PC-3 (cell line): ENCODE results near the gene TMEM41B. TPM values are rescaled to one million over a fixed set of nuclear protein-coding genes. Genes with fewer than 3 reads are reported as not detected.
A peak's percentile ranks its signal among the peaks of the same experiment; 100 is the strongest.

ENCODE experiments used
- ATAC-seq: fragments of 200-7000 bp; cut with Tn5 transposase; 2 replicates; pipeline ENCODE4 v1.9.1; 2020; ENCODE audit warnings: mild to moderate bottlenecking, moderate library complexity
- BruUV-seq: library from RNA; stranded (reverse); fragments of 400-500 nt; replicated peaks from 2 replicates; lab custom pipeline; 2021; lab: Mats Ljungman, UMichigan
- CTCF ChIA-PET: fragments of 300-600 bp; sonication (Branson Sonifier 250); formaldehyde crosslinking; loops from one replicate; lab custom pipeline; 2022; ENCODE audit warnings: antibody characterized with exemption; lab: Charles Lee
- POLR2A ChIA-PET: fragments of 300-600 bp; sonication (Branson Sonifier 250); formaldehyde crosslinking; loops from one replicate; lab custom pipeline; 2022; ENCODE audit warnings: antibody characterized with exemption; ENCODE audit not compliant: unreplicated experiment; lab: Charles Lee
- DNase-seq: peaks from one replicate; pipeline ENCODE4 v3.0.0-alpha.2; 2015
- H2AFZ ChIP-seq: fragments of 300-600 bp; sonication (generic); 2 replicates; pipeline ENCODE4 v1.6.0; 2016; ENCODE audit warnings: antibody characterized with exemption, low read length
- H3F3A ChIP-seq: fragments of 300-600 bp; sonication (generic); one replicate; pipeline ENCODE4 v1.6.0; 2017; ENCODE audit warnings: antibody characterized with exemption, low read length, control low read depth, mild to moderate bottlenecking; ENCODE audit not compliant: unreplicated experiment
- H3K27ac ChIP-seq: fragments of 300-600 bp; sonication (generic); 2 replicates; pipeline ENCODE4 v1.5.1; 2016; ENCODE audit warnings: mild to moderate bottlenecking, low read length
- H3K27me3 ChIP-seq: fragments of 300-600 bp; sonication (generic); 2 replicates; pipeline ENCODE4 v1.6.1; 2016; ENCODE audit warnings: low read length, mixed read lengths
- H3K36me3 ChIP-seq: fragments of 300-600 bp; sonication (generic); 2 replicates; pipeline ENCODE4 v1.6.1; 2016; ENCODE audit warnings: low read depth, mixed run types, low read length, mixed read lengths
- H3K4me1 ChIP-seq: fragments of 300-600 bp; sonication (generic); 2 replicates; pipeline ENCODE4 v1.5.1; 2016; ENCODE audit warnings: low read length; ENCODE audit not compliant: insufficient read depth
- H3K4me2 ChIP-seq: fragments of 300-600 bp; sonication (generic); 2 replicates; pipeline ENCODE4 v1.6.0; 2016; ENCODE audit warnings: low read length
- H3K4me3 ChIP-seq: fragments of 300-600 bp; sonication (generic); 2 replicates; pipeline ENCODE4 v1.5.1; 2016; ENCODE audit warnings: mild to moderate bottlenecking, low read length, mixed read lengths
- H3K79me2 ChIP-seq: fragments of 300-600 bp; sonication (generic); 2 replicates; pipeline ENCODE4 v1.6.1; 2017; ENCODE audit warnings: low read length, mixed read lengths
- H3K9ac ChIP-seq: fragments of 300-600 bp; sonication (generic); 2 replicates; pipeline ENCODE4 v1.6.0; 2016; ENCODE audit warnings: mild to moderate bottlenecking, low read length
- H3K9me2 ChIP-seq: fragments of 300-600 bp; sonication (generic); replicated peaks from 2 replicates; pipeline ENCODE4 v1.6.1; 2016; ENCODE audit warnings: mixed run types, low read length, mixed read lengths
- H3K9me3 ChIP-seq: fragments of 300-600 bp; sonication (generic); 2 replicates; pipeline ENCODE4 v1.6.1; 2016; ENCODE audit warnings: low read length, mixed read lengths
- H4K20me1 ChIP-seq: fragments of 300-600 bp; sonication (generic); 2 replicates; pipeline ENCODE4 v1.6.1; 2016; ENCODE audit warnings: low read length, mixed read lengths
- EZH2 ChIP-seq: fragments of 300-600 bp; sonication (generic); IDR thresholded peaks from one replicate; pipeline ENCODE4 v1.6.1; 2017; ENCODE audit warnings: antibody characterized with exemption, mild to moderate bottlenecking, low read length; ENCODE audit not compliant: unreplicated experiment
- EZH2phosphoT487 ChIP-seq: fragments of 300-600 bp; sonication (generic); IDR thresholded peaks from 2 replicates; pipeline ENCODE4 v1.6.1; 2018; ENCODE audit warnings: mild to moderate bottlenecking, antibody characterized with exemption, low read length, borderline replicate concordance
- intact Hi-C: fragments of 100-400 bp; cut with micrococcal nuclease; formaldehyde crosslinking; loops from 2 replicates; pipeline ENCODE4 v1.9.0; 2023
- total RNA-seq: library from RNA; depleted of rRNA; stranded (reverse); fragments of >200 nt; gene quantifications from 2 replicates; pipeline ENCODE4 v1.2.3, GENCODE V29; 2014
- TF ChIP-seq, protein P1 (sequence below): fragments of 300-600 bp; sonication (generic); conservative IDR thresholded peaks from 2 replicates; pipeline ENCODE4 v1.5.1; 2017; ENCODE audit warnings: antibody characterized with exemption, low read depth, mild to moderate bottlenecking, low read length

TMEM41B gene
- total RNA-seq, 1 experiment from 2014 or later: 87.6 TPM

DNA sequence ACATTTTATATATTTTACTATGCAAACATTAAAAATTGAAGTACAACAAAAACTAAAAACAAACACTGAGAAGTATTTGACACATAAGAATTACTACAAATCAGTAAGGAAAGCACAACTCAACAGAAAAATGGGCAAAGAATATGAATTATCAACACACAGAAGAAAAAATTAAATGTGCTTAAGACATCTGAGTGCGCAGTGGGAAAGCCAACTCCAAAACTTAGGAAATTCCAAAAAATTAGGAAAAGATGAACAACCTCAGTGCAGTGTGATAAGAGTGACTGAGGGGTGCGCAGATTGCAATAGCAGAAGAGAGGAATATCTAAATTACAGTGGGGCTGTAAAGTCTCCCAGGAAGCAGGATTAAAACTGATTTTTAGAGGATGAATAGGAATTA is 1.9 kb upstream of the TMEM41B start:
- Histone ChIP-seq H3K27ac (no peak overlapping the region), H3K4me3 (no peak overlapping the region), H3K4me2 (no peak overlapping the region), H3K27me3 (no peaks in the 10 kb centered on the region), H3K9me3 (no peaks in the 10 kb centered on the region), H3K36me3 (0 out of 2 replicates have a peak, but pooled peaks cover 3% of the 10 kb centered on the region), H3K79me2 (peaks cover 31% of the 10 kb centered on the region), H2AFZ (no peak overlapping the region), H3K4me1 (peaks cover 26% of the 10 kb centered on the region), H3F3A (no peaks in the 10 kb centered on the region), H3K9ac (no peak overlapping the region), H4K20me1 (peaks cover 11% of the 10 kb centered on the region), H3K9me2 (no peaks in the 10 kb centered on the region)
- POLR2A ChIA-PET: interaction anchor here (0.6 kb wide), 1 partner anchor 12 kb away, joined by 9 read pairs; no protein-coding TSS in a partner anchor
- ATAC-seq (no peak), DNase-seq (no peak)
- CTCF ChIA-PET: no interaction called here
- no TSS peak for BruUV-seq
- intact Hi-C loops: no loop called here
- TF ChIP-seq, protein P1, sequence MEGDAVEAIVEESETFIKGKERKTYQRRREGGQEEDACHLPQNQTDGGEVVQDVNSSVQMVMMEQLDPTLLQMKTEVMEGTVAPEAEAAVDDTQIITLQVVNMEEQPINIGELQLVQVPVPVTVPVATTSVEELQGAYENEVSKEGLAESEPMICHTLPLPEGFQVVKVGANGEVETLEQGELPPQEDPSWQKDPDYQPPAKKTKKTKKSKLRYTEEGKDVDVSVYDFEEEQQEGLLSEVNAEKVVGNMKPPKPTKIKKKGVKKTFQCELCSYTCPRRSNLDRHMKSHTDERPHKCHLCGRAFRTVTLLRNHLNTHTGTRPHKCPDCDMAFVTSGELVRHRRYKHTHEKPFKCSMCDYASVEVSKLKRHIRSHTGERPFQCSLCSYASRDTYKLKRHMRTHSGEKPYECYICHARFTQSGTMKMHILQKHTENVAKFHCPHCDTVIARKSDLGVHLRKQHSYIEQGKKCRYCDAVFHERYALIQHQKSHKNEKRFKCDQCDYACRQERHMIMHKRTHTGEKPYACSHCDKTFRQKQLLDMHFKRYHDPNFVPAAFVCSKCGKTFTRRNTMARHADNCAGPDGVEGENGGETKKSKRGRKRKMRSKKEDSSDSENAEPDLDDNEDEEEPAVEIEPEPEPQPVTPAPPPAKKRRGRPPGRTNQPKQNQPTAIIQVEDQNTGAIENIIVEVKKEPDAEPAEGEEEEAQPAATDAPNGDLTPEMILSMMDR: no peak
- TF ChIP-seq EZH2phosphoT487 (no peak), EZH2 (no peak)

DNA sequence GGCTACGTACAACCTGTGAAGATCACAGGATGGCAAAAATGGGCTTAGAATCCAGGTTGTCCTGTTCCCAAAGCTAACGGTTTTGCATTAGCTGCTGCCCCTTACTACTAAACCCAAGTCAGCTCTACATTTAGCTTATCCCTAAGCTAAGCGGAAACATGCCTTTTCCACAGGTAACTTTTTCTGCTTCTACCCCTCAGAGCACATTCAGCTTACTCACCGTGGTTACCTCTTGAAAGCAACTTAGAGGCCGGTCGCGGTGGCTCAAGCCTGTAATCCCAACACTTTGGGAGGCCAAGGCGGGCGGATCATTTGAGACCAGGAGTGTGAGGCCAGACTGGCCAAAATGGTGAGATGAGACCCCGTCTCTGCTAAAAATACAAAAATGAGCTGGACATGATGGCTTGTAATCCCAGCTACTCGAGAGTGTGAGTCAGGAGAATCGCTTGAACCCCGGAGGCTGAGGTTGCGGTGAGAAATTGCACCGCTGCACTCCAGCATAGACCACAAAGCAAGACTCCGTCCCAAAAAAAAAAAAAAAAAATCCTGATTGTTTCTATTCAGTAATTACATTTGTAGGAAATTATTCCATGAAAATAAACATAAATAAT is 790 bp upstream of the TMEM41B start:
- Histone ChIP-seq H3K9ac (peak overlapping the region; percentile 69), H3K4me2 (peak overlapping the region; percentile 79), H3K36me3 (0 out of 2 replicates have a peak, but pooled peaks cover 3% of the 10 kb centered on the region), H3K9me2 (no peaks in the 10 kb centered on the region), H3F3A (no peaks in the 10 kb centered on the region), H2AFZ (peak overlapping the region; percentile 96), H3K27me3 (no peaks in the 10 kb centered on the region), H3K4me1 (peaks cover 24% of the 10 kb centered on the region), H3K27ac (peak overlapping the region; percentile 86), H3K4me3 (peak overlapping the region; percentile 98), H3K9me3 (no peaks in the 10 kb centered on the region), H3K79me2 (peaks cover 43% of the 10 kb centered on the region), H4K20me1 (peaks cover 11% of the 10 kb centered on the region)
- ATAC-seq: no peak
- intact Hi-C loops: loop anchor here (2.0 kb wide), 1 partner anchor 70 kb away; the partner anchor contains the start of gene IPO7
- no peak for DNase-seq
- ChIA-PET CTCF (interaction anchor here (0.6 kb wide), 1 partner anchor 76 kb away, joined by 4 read pairs; no protein-coding TSS in a partner anchor), POLR2A (no interaction called here)
- BruUV-seq: TSS peak; percentile 99
- no peak for TF ChIP-seq EZH2
- TF ChIP-seq, protein P1: no peak
- TF ChIP-seq EZH2phosphoT487: no peak
